Lower leg skin (tissue), 3 donors: ENCODE results near the gene PNLIPRP2.

Experiments used
- CTCF ChIP-seq, 3 donors: fragments of 450-650 bp; IDR thresholded peaks; one replicate each; pipeline ENCODE4 v1.5.1; 2016; ENCODE audit warnings: antibody characterized with exemption in 3 of 3, mild to moderate bottlenecking in 3 of 3, moderate library complexity in 2 of 3
- POLR2A ChIP-seq, 2 donors: fragments of 450-650 bp; IDR thresholded peaks; one replicate each; pipeline ENCODE4 v1.6.1; 2016 to 2017; ENCODE audit warnings: antibody characterized with exemption in 2 of 2, mild to moderate bottlenecking in 1 of 2, moderate library complexity in 1 of 2

GRCh38 chr10:116691635-116692034, 70.9 kb downstream of the PNLIPRP2 start:
- TF ChIP-seq CTCF (IDR thresholded peaks at IDR 0.05) (no peak), POLR2A (IDR thresholded peaks at IDR 0.05) (no peak)
